H1 (cell line): ENCODE data around the gene INCENP. TPM values are rescaled to one million over a fixed set of nuclear protein-coding genes. Genes with fewer than 3 reads are reported as not detected.

ENCODE experiments used
- CTCF ChIA-PET: fragments of 300-600 bp; sonication (Branson Sonifier 250); formaldehyde crosslinking; loops from one replicate; lab custom pipeline; 2021; ENCODE audit not compliant: partially characterized antibody; lab: Charles Lee
- POLR2A ChIA-PET: fragments of 300-600 bp; sonication (Branson Sonifier 250); formaldehyde crosslinking; loops from one replicate; lab custom pipeline; 2021; ENCODE audit warnings: inconsistent platforms; ENCODE audit not compliant: partially characterized antibody; lab: Charles Lee
- DNase-seq, 2 experiments: peaks; one replicate each; pipeline versions ENCODE4 v3.0.0 to v3.0.0-alpha.2; 2010 to 2022; ENCODE audit warnings: low spot score in 2 of 2, low read depth in 1 of 2, mixed read lengths in 1 of 2
- FAIRE-seq: peaks from 2 replicates; lab custom pipeline; 2011; peaks lifted over from hg19 to GRCh38; lab: Jason Lieb, UNC
- H2AFZ ChIP-seq: 2 replicates; pipeline ENCODE4 v1.8.1; 2012; ENCODE audit warnings: low read length, inconsistent platforms
- H2AK5ac ChIP-seq: 2 replicates; pipeline ENCODE4 v1.6.1; 2013; ENCODE audit warnings: low read depth, low read length
- H2BK120ac ChIP-seq: replicated peaks from 2 replicates; pipeline ENCODE3; 2013; ENCODE audit warnings: low read depth, low read length, inconsistent platforms
- H2BK12ac ChIP-seq: 2 replicates; pipeline ENCODE4 v1.6.1; 2013; ENCODE audit warnings: low read depth, low read length
- H2BK15ac ChIP-seq: 2 replicates; pipeline ENCODE4 v1.6.1; 2013; ENCODE audit warnings: low read length
- H2BK20ac ChIP-seq: 2 replicates; pipeline ENCODE4 v1.6.1; 2013; ENCODE audit warnings: low read length
- H2BK5ac ChIP-seq: 2 replicates; pipeline ENCODE4 v1.6.1; 2013; ENCODE audit warnings: low read depth, low read length
- H3K14ac ChIP-seq: 2 replicates; pipeline ENCODE4 v1.6.1; 2013; ENCODE audit warnings: inconsistent platforms; ENCODE audit not compliant: insufficient read length
- H3K18ac ChIP-seq: 2 replicates; pipeline ENCODE4 v1.6.1; 2013; ENCODE audit warnings: low read length; ENCODE audit errors: extremely low read depth
- H3K23ac ChIP-seq: 2 replicates; pipeline ENCODE4 v1.6.1; 2013; ENCODE audit warnings: inconsistent platforms; ENCODE audit not compliant: insufficient read length
- H3K23me2 ChIP-seq: 2 replicates; pipeline ENCODE4 v1.6.1; 2013; ENCODE audit warnings: low read depth, low read length
- H3K27ac ChIP-seq: 2 replicates; pipeline ENCODE4 v1.6.1; 2011; ENCODE audit warnings: low read depth, low read length, inconsistent platforms
- H3K27me3 ChIP-seq, 4 experiments: replicated peaks in 1 of 4; 1 replicate in 1 of 4; 2 replicates in 3 of 4; pipeline versions ENCODE4 v1.6.1 to v1.8.1; 2011 to 2013; ENCODE audit warnings: low read length in 3 of 4, mild to moderate bottlenecking in 3 of 4, inconsistent platforms in 2 of 4, mixed read lengths in 2 of 4, moderate library complexity in 1 of 4; ENCODE audit not compliant: control insufficient read depth in 3 of 4, insufficient read depth in 3 of 4; ENCODE audit errors: extremely low read depth in 1 of 4
- H3K36me3 ChIP-seq, 4 experiments: 2 replicates each; pipeline versions ENCODE4 v1.6.1 to v1.8.1; 2011 to 2013; ENCODE audit warnings: mild to moderate bottlenecking in 4 of 4, low read length in 3 of 4, moderate library complexity in 2 of 4, control low read depth in 1 of 4, inconsistent platforms in 1 of 4; ENCODE audit not compliant: insufficient read depth in 4 of 4, control insufficient read depth in 2 of 4
- H3K4ac ChIP-seq: replicated peaks from 2 replicates; pipeline ENCODE3; 2013; ENCODE audit warnings: low read length, low read depth, mixed read lengths, inconsistent platforms; ENCODE audit not compliant: insufficient read length
- H3K4me1 ChIP-seq, 4 experiments: replicated peaks in 1 of 4; 1 replicate in 1 of 4; 2 replicates in 3 of 4; pipeline versions ENCODE4 v1.6.1 to v1.8.1; 2011 to 2013; ENCODE audit warnings: low read length in 3 of 4, inconsistent platforms in 2 of 4, mixed read lengths in 1 of 4; ENCODE audit not compliant: insufficient read depth in 4 of 4, control insufficient read depth in 3 of 4
- H3K4me2 ChIP-seq, 2 experiments: 2 replicates each; pipeline versions ENCODE4 v1.6.1 to v1.8.1; 2011 to 2013; ENCODE audit warnings: low read depth in 2 of 2, low read length in 2 of 2, control low read depth in 1 of 2, inconsistent platforms in 1 of 2, mild to moderate bottlenecking in 1 of 2; ENCODE audit not compliant: insufficient read depth in 1 of 2
- H3K4me3 ChIP-seq, 4 experiments: fragments of 200-600, 300-600 bp in 1 of 4; sonication (generic), shearing (Covaris generic), sonication (Bioruptor Twin) in 1 of 4; 2 replicates each; pipeline versions ENCODE4 v1.5.1 to v1.8.1; 2011 to 2016; ENCODE audit warnings: low read length in 4 of 4, low read depth in 3 of 4, control low read depth in 2 of 4, inconsistent platforms in 2 of 4, mild to moderate bottlenecking in 2 of 4, mixed read lengths in 1 of 4, moderate library complexity in 1 of 4; ENCODE audit not compliant: insufficient read depth in 2 of 4; ENCODE audit errors: extremely low read depth in 1 of 4
- H3K56ac ChIP-seq: replicated peaks from 2 replicates; pipeline ENCODE3; 2013; ENCODE audit warnings: low read depth, mild to moderate bottlenecking, mixed read lengths, low read length, inconsistent platforms; ENCODE audit not compliant: insufficient read length
- H3K79me1 ChIP-seq: 2 replicates; pipeline ENCODE4 v1.6.1; 2013; ENCODE audit warnings: low read depth, low read length, control low read depth
- H3K79me2 ChIP-seq, 2 experiments: 2 replicates each; pipeline versions ENCODE4 v1.6.1 to v1.8.1; 2012 to 2013; ENCODE audit warnings: low read length in 2 of 2, mild to moderate bottlenecking in 2 of 2, inconsistent platforms in 1 of 2; ENCODE audit not compliant: insufficient read depth in 2 of 2, control insufficient read depth in 1 of 2
- H3K9ac ChIP-seq, 4 experiments: replicated peaks in 1 of 4; 1 replicate in 1 of 4; 2 replicates in 3 of 4; pipeline versions ENCODE4 v1.6.1 to v1.8.1; 2011 to 2013; ENCODE audit warnings: low read depth in 3 of 4, low read length in 3 of 4, control low read depth in 2 of 4, mild to moderate bottlenecking in 2 of 4, moderate library complexity in 2 of 4, inconsistent platforms in 1 of 4; ENCODE audit errors: extremely low read depth in 1 of 4
- H3K9me3 ChIP-seq, 2 experiments: 2 replicates each; pipeline versions ENCODE4 v1.6.1 to v1.8.1; 2012 to 2013; ENCODE audit warnings: mild to moderate bottlenecking in 2 of 2, moderate library complexity in 2 of 2, control low read depth in 1 of 2, inconsistent platforms in 1 of 2, low read depth in 1 of 2, low read length in 1 of 2, mixed read lengths in 1 of 2; ENCODE audit not compliant: insufficient read depth in 2 of 2
- H4K20me1 ChIP-seq, 2 experiments: replicated peaks in 1 of 2; 2 replicates each; pipeline versions ENCODE3 to v1.8.1; 2011 to 2013; ENCODE audit warnings: inconsistent platforms in 2 of 2, low read length in 2 of 2, mild to moderate bottlenecking in 1 of 2; ENCODE audit not compliant: insufficient read depth in 2 of 2, control insufficient read depth in 1 of 2
- H4K5ac ChIP-seq: 2 replicates; pipeline ENCODE4 v1.6.1; 2013; ENCODE audit warnings: low read length, low read depth, mixed read lengths, inconsistent platforms; ENCODE audit not compliant: insufficient read length
- H4K8ac ChIP-seq: 2 replicates; pipeline ENCODE4 v1.8.0; 2013; ENCODE audit warnings: mild to moderate bottlenecking, moderate library complexity, low read length, inconsistent platforms; ENCODE audit not compliant: insufficient read depth; ENCODE audit errors: extremely low read depth
- H4K91ac ChIP-seq: replicated peaks from 2 replicates; pipeline ENCODE3; 2013; ENCODE audit warnings: low read length, mixed read lengths, inconsistent platforms; ENCODE audit not compliant: insufficient read length
- E2F6 ChIP-seq: IDR thresholded peaks from 2 replicates; pipeline ENCODE4 v1.6.1; 2012; ENCODE audit warnings: inconsistent platforms
- EP300 ChIP-seq, 2 experiments: IDR thresholded peaks; 1 replicate in 1 of 2; 2 replicates in 1 of 2; pipeline ENCODE4 v1.6.1; 2011 to 2012; ENCODE audit warnings: low read depth in 2 of 2, low read length in 2 of 2, mild to moderate bottlenecking in 2 of 2, borderline replicate concordance in 1 of 2, inconsistent platforms in 1 of 2, moderate library complexity in 1 of 2
- GTF2F1 ChIP-seq: IDR thresholded peaks from 2 replicates; pipeline ENCODE4 v1.6.1; 2012; ENCODE audit warnings: low read depth, low read length, improper control_type of control experiment, borderline replicate concordance
- HDAC2 ChIP-seq, 2 experiments: fragments of 300-600 bp in 1 of 2; sonication (generic) in 1 of 2; IDR thresholded peaks; 2 replicates each; pipeline ENCODE4 v1.6.1; 2011 to 2012; ENCODE audit warnings: low read depth in 2 of 2, low read length in 2 of 2, mild to moderate bottlenecking in 2 of 2, moderate library complexity in 2 of 2, borderline replicate concordance in 1 of 2, inconsistent platforms in 1 of 2
- NANOG ChIP-seq: IDR thresholded peaks from 2 replicates; pipeline ENCODE4 v1.6.1; 2011; ENCODE audit warnings: low read length, low read depth, mild to moderate bottlenecking, inconsistent platforms; ENCODE audit not compliant: insufficient read depth, poor library complexity, severe bottlenecking
- SIN3A ChIP-seq, 2 experiments: IDR thresholded peaks in 1 of 2; conservative IDR thresholded peaks in 1 of 2; 2 replicates each; pipeline ENCODE4 v1.6.1; 2011 to 2012; ENCODE audit warnings: low read length in 2 of 2, improper control_type of control experiment in 1 of 2, low read depth in 1 of 2, mild to moderate bottlenecking in 1 of 2
- SP4 ChIP-seq: IDR thresholded peaks from 2 replicates; pipeline ENCODE4 v1.6.1; 2012; ENCODE audit warnings: low read length, inconsistent platforms
- ZNF274 ChIP-seq: IDR thresholded peaks from 2 replicates; pipeline ENCODE4 v1.7.0; 2012; ENCODE audit warnings: low read length, borderline replicate concordance; ENCODE audit errors: extremely low read depth
- WGBS, 2 experiments: shearing (Covaris generic) in 1 of 2; methylation state at CpG; one replicate each; pipeline versions ENCODE4 v1.1.6 to v1.1.7; 2013 to 2015; ENCODE audit warnings: low lambda C conversion rate in 2 of 2, mixed read lengths in 2 of 2, inconsistent platforms in 1 of 2, low coverage in 1 of 2, missing lambda C conversion rate in 1 of 2; ENCODE audit not compliant: insufficient replicate concordance in 2 of 2, insufficient coverage in 1 of 2, insufficient read length in 1 of 2; ENCODE audit errors: extremely low coverage in 1 of 2, missing lambda C conversion rate in 1 of 2; 5-methylcytosine and 5-hydroxymethylcytosine counted together
- polyA plus RNA-seq, 7 experiments: library from polyadenylated mRNA; depleted of rRNA in 3 of 7; stranded (reverse) in 5 of 7; unstranded in 2 of 7; fragments of >200 nt in 5 of 7; fragments of 200-250 nt in 2 of 7; gene quantifications; 1 replicate in 5 of 7; 2 replicates in 1 of 7; 4 replicates in 1 of 7; pipeline versions ENCODE4 v1.2.1 to v1.2.3, GENCODE V29; 2011 to 2013; ENCODE audit warnings: missing spikeins in 2 of 7, mixed read lengths in 2 of 7
- total RNA-seq: library from RNA; stranded (reverse); fragmentation: NEBNext Ultra II Directional; extraction: Animal tissue kit (Norgen Biotek cat#: 25700); gene quantifications from 2 replicates; pipeline ENCODE4 v1.2.1, GENCODE V29; 2021

The INCENP gene
- total and polyA plus RNA-seq, 2 of the 8 experiments (the other 6 are each of a cell fraction or from before 2014, with no cell fraction given), result 25.4 to 132 TPM

- H3K27ac ChIP-seq, result no peak overlapping the region
- POLR2A ChIA-PET, result no interaction called here
- FAIRE-seq, result no peak
- H3K14ac ChIP-seq, result no peak overlapping the region
- H3K18ac ChIP-seq, result no peak overlapping the region
- no peaks in the 10 kb centered on the region for H3K4me1 ChIP-seq
- CTCF ChIA-PET, result interaction anchor here (0.8 to 4.2 kb wide), 26 partner anchors 8 to 298 kb away, joined by 3 to 35 read pairs (median 4); partner anchors contain the start of genes SCGB1D1, SCGB1D2 and SCGB2A1
- H2BK120ac ChIP-seq, result no peak overlapping the region
- no peaks in the 10 kb centered on the region for H3K27me3 ChIP-seq
- H3K36me3 ChIP-seq, result no peaks in the 10 kb centered on the region
- no peak overlapping the region for H2BK20ac ChIP-seq
- H3K79me1 ChIP-seq, result no peaks in the 10 kb centered on the region
- H3K56ac ChIP-seq, result no peak overlapping the region
- DNase-seq, result no peak
- H2BK5ac ChIP-seq, result no peak overlapping the region
- H3K23me2 ChIP-seq, result no peaks in the 10 kb centered on the region
- no peak overlapping the region for H2BK12ac ChIP-seq
- no peaks in the 10 kb centered on the region for H4K20me1 ChIP-seq
- H4K5ac ChIP-seq, result no peak overlapping the region
- no peak overlapping the region for H3K4me3 ChIP-seq
- no peak overlapping the region for H4K8ac ChIP-seq
- no peak overlapping the region for H2AFZ ChIP-seq
- no peak overlapping the region for H2BK15ac ChIP-seq
- H3K4me2 ChIP-seq, result no peak overlapping the region
- WGBS, 2 experiments, result 80% methylated on average over 7 of the region's 7 CpGs; no CpG with 5 or more reads in 1 of the 2 experiments
- no peak overlapping the region for H3K9ac ChIP-seq
- H3K4ac ChIP-seq, result no peak overlapping the region
- no peak for TF ChIP-seq NANOG
- no peak for TF ChIP-seq SP4
- TF ChIP-seq HDAC2 (IDR thresholded peaks at IDR 0.05; ENCODE audit: borderline replicate concordance in 1 of 2, low read depth in 2 of 2, low read length in 2 of 2), result no peak
- no peak for TF ChIP-seq SIN3A (conservative IDR thresholded peaks at IDR 0.05 in 1 of 2, IDR thresholded peaks at IDR 0.05 in 1 of 2; ENCODE audit: low read depth in 1 of 2, low read length in 2 of 2)
- TF ChIP-seq E2F6, result no peak
- TF ChIP-seq EP300 (IDR thresholded peaks at IDR 0.05; ENCODE audit: borderline replicate concordance in 1 of 2, low read depth in 2 of 2, low read length in 2 of 2), result no peak
- TF ChIP-seq GTF2F1, result no peak
- TF ChIP-seq ZNF274, result no peak
- no peak overlapping the region for H3K23ac ChIP-seq
- no peak overlapping the region for H2AK5ac ChIP-seq
- H3K9me3 ChIP-seq, result no peaks in the 10 kb centered on the region
- no peak overlapping the region for H4K91ac ChIP-seq
- no peaks in the 10 kb centered on the region for H3K79me2 ChIP-seq
Measured at GRCh38 chr11:62172294-62172693, 48.5 kb downstream of the INCENP start.
